Measurements from ENCODE around the gene AKR1E2.

GRCh38 chr10:4801405-4801804, 24.6 kb upstream of the AKR1E2 start:
- TF ChIP-seq CTCF (IDR thresholded peaks at IDR 0.05; ENCODE audit: low read depth, low read length, missing input control) (no peak), RAD21 (IDR thresholded peaks at IDR 0.05) (no peak)
